Astrocyte of the spinal cord (primary cell): ENCODE results near the gene PSMB3.

ENCODE experiments used
- DNase-seq: peaks from one replicate; pipeline ENCODE4 v3.0.0; 2011; ENCODE audit warnings: low read depth, low spot score
- H3K4me3 ChIP-seq: 2 replicates; pipeline ENCODE4 v1.5.1; 2011; ENCODE audit warnings: low read depth, mild to moderate bottlenecking, low read length, moderate library complexity
- CTCF ChIP-seq: IDR thresholded peaks from 2 replicates; pipeline ENCODE4 v1.5.1; 2012; ENCODE audit warnings: low read depth, mild to moderate bottlenecking, low read length, inconsistent platforms
- in situ Hi-C: cut with HindIII; loops from 2 replicates; pipeline ENCODE4 v1.10.0; 2017; ENCODE audit warnings: low sequenced_read_pairs

The PSMB3 gene

GRCh38 chr17:38752308-38753070, at the start of gene PSMB3:
PSMB3 (plus strand) TSS chr17:38752741; CDS start chr17:38752827, 86 bp downstream.
- peak; percentile 99 for DNase-seq
- H3K4me3 ChIP-seq = peak within 1 kb of the TSS; percentile 99
- TF ChIP-seq CTCF = no peak
- in situ Hi-C loops = no loop called here

- H3K4me3 ChIP-seq = peak overlapping the region; percentile 81
- DNase-seq = no peak
- in situ Hi-C loops = no loop called here
- TF ChIP-seq CTCF = no peak
Observed at GRCh38 chr17:38702916-38703741, 49.4 kb upstream of the PSMB3 start.

- no peak for TF ChIP-seq CTCF
- no peak for DNase-seq
- in situ Hi-C loops = no loop called here
- peak overlapping the region; percentile 81 for H3K4me3 ChIP-seq
Observed at GRCh38 chr17:38703742-38704605, 48.6 kb upstream of the PSMB3 start.

GRCh38 chr17:38704606-38705522, 47.7 kb upstream of the PSMB3 start, which contains the start of gene MLLT6:
MLLT6 (plus strand) TSS chr17:38705273; CDS start chr17:38705633, 360 bp downstream.
- in situ Hi-C loops = no loop called here
- no peak for TF ChIP-seq CTCF
- peak; percentile 72 for DNase-seq
- H3K4me3 ChIP-seq = peak within 1 kb of the TSS; percentile 81

GRCh38 chr17:38705523-38705802, 47.1 kb upstream of the PSMB3 start:
- DNase-seq = no peak

More at GRCh38 chr17:38705523-38705802, 47.1 kb upstream of the PSMB3 start:
- TF ChIP-seq CTCF = no peak
- peak overlapping the region; percentile 81 for H3K4me3 ChIP-seq
- in situ Hi-C loops = no loop called here
